ENCODE measurements around the gene GAS2L1. TPM values are rescaled to one million over a fixed set of nuclear protein-coding genes. Genes with fewer than 3 reads are reported as not detected.
A peak's percentile ranks its signal among the peaks of the same experiment; 100 is the strongest.

GAS2L1 gene
- total and polyA plus RNA-seq, 2 donors (not counting 1 experiment from before 2014, with no cell fraction given): 0.25 TPM; not detected in 1

- Histone ChIP-seq H2AFZ (ENCODE audit: insufficient read depth, low read depth, low read length, poor library complexity, severe bottlenecking) (no peak overlapping the region), H3K4me1 (ENCODE audit: control insufficient read depth in 2 of 2, insufficient read depth in 2 of 2, low read length in 2 of 2) (peaks cover 10 to 15% of the 10 kb centered on the region in 2 donors), H3K9me3 (ENCODE audit: control extremely low read depth in 1 of 3, control insufficient read depth in 2 of 3, insufficient read depth in 1 of 3, low read length in 2 of 3) (no peaks in the 10 kb centered on the region), H3K9ac (ENCODE audit: low read length) (no peak overlapping the region), H3K4me3 (ENCODE audit: control extremely low read depth in 1 of 5, extremely low read depth in 1 of 5, insufficient read depth in 1 of 5, low read depth in 2 of 5, low read length in 4 of 5) (no peak overlapping the region), H3K27me3 (replicated peaks in 1 of 4; ENCODE audit: control extremely low read depth in 1 of 4, control insufficient read depth in 3 of 4, insufficient read depth in 4 of 4, low read length in 3 of 4) (no peaks in the 10 kb centered on the region), H3K79me2 (ENCODE audit: control insufficient read depth, insufficient read depth, low read length) (peaks cover 16% of the 10 kb centered on the region), H3K36me3 (replicated peaks in 1 of 2; ENCODE audit: control extremely low read depth in 1 of 2, control insufficient read depth in 1 of 2, extremely low read depth in 1 of 2, insufficient read depth in 2 of 2, low read length in 1 of 2) (peaks cover 0 to 58% of the 10 kb centered on the region in 2 experiments), H3K4me2 (replicated peaks; ENCODE audit: low read depth, low read length, poor library complexity, severe bottlenecking) (no peak overlapping the region), H3K27ac (ENCODE audit: low read length in 2 of 2) (no peak overlapping the region), H4K20me1 (ENCODE audit: control insufficient read depth, insufficient read depth, low read length, poor library complexity, severe bottlenecking) (peaks cover 25% of the 10 kb centered on the region)
- Mint-ChIP-seq H3K27me3 (no peaks in the 10 kb centered on the region), H3K4me3 (no peak overlapping the region), H3K9me3 (ENCODE audit: insufficient read depth) (no peaks in the 10 kb centered on the region), H3K4me1 (peaks cover 19% of the 10 kb centered on the region), H3K27ac (peak overlapping the region; percentile 54)
- CTCF ChIA-PET: interaction anchor here (0.7 kb wide), 1 partner anchor 966 kb away, joined by 3 read pairs; no protein-coding TSS in a partner anchor
- 95% methylated on average over 9 of the region's 9 CpGs for WGBS (ENCODE audit: insufficient coverage)
- intact Hi-C loops (cut with micrococcal nuclease): no loop called here
- no peak for DNase-seq
- no peak for TF ChIP-seq EZH2 (IDR thresholded peaks at IDR 0.05; ENCODE audit: borderline replicate concordance, insufficient read depth, low read depth, low read length, poor library complexity, severe bottlenecking)
- no peak for TF ChIP-seq CTCF (IDR thresholded peaks at IDR 0.05)
- no peak for ATAC-seq (ENCODE audit: low read depth)
- POLR2A ChIA-PET: no interaction called here
These were observed 53.0 kb downstream of the GAS2L1 start for GRCh38 chr22:29359469-29359868.

Small RNA genes lying within 50 kb of the gene (small RNA-seq; reads per million reads assigned to genes)
- not detected for gene MIR3653 (ENCODE audit: insufficient read length, low read depth, low replicate concordance)

Other genes with a start within 250 kb of the GAS2L1 start
- not detected in 2 replicates for gene C22orf31, start 244.8 kb upstream of the GAS2L1 start, total RNA-seq
- not detected in 2 replicates for gene C22orf31, start 244.8 kb upstream of the GAS2L1 start, polyA plus RNA-seq
- not detected in 2 replicates for gene KREMEN1, start 233.6 kb upstream of the GAS2L1 start, total RNA-seq
- 0.01 TPM in 1 of 2 replicates, not detected in the other for gene KREMEN1, start 233.6 kb upstream of the GAS2L1 start, polyA plus RNA-seq
- gene EMID1, start 100.8 kb upstream of the GAS2L1 start, total RNA-seq: not detected in 2 replicates
- 0.19 TPM in 1 of 2 replicates, not detected in the other for gene EMID1, start 100.8 kb upstream of the GAS2L1 start, polyA plus RNA-seq
- gene RHBDD3, start 38.7 kb upstream of the GAS2L1 start, total RNA-seq: 11.4 and 11.9 TPM in 2 replicates
- 11.6 and 12.5 TPM in 2 replicates for gene RHBDD3, start 38.7 kb upstream of the GAS2L1 start, polyA plus RNA-seq
- gene EWSR1, start 38.4 kb upstream of the GAS2L1 start, total RNA-seq: 289 and 295 TPM in 2 replicates
- 281 and 328 TPM in 2 replicates for gene EWSR1, start 38.4 kb upstream of the GAS2L1 start, polyA plus RNA-seq
- 4.7 and 5.6 TPM in 2 replicates for gene RASL10A, start 9.0 kb downstream of the GAS2L1 start, total RNA-seq
- gene RASL10A, start 9.0 kb downstream of the GAS2L1 start, polyA plus RNA-seq: 1.8 and 2.8 TPM in 2 replicates
- gene AP1B1, start 81.9 kb downstream of the GAS2L1 start, total RNA-seq: 162 and 174 TPM in 2 replicates
- 124 and 139 TPM in 2 replicates for gene AP1B1, start 81.9 kb downstream of the GAS2L1 start, polyA plus RNA-seq
- not detected in 2 replicates for gene RFPL1, start 131.9 kb downstream of the GAS2L1 start, total RNA-seq
- gene RFPL1, start 131.9 kb downstream of the GAS2L1 start, polyA plus RNA-seq: not detected in 2 replicates
- gene NEFH, start 173.6 kb downstream of the GAS2L1 start, total RNA-seq: 0.10 and 0.19 TPM in 2 replicates
- gene NEFH, start 173.6 kb downstream of the GAS2L1 start, polyA plus RNA-seq: 0.04 and 0.07 TPM in 2 replicates
- gene THOC5, start 247.1 kb downstream of the GAS2L1 start, total RNA-seq: 59.1 and 66.2 TPM in 2 replicates
- 25.7 and 26.5 TPM in 2 replicates for gene THOC5, start 247.1 kb downstream of the GAS2L1 start, polyA plus RNA-seq

All from B cell (primary cell).